ENCODE results near the gene ANKRD12.

Gene ANKRD12

GRCh38 chr18:9172506-9173127 lies 36.0 kb downstream of the ANKRD12 start:
- Histone ChIP-seq H3K36me3 (ENCODE audit: insufficient read depth) (no peaks in the 10 kb centered on the region), H3K27ac (no peak overlapping the region), H3K27me3 (ENCODE audit: insufficient read depth, low read depth) (no peaks in the 10 kb centered on the region), H3K9ac (no peak overlapping the region), H2AFZ (ENCODE audit: low read depth) (no peak overlapping the region), H3K4me1 (ENCODE audit: low read depth, poor library complexity, severe bottlenecking) (peaks cover 39% of the 10 kb centered on the region), H3K4me3 (IDR thresholded peaks at IDR 0.05; ENCODE audit: insufficient read depth, low read depth, low read length) (no peak overlapping the region), H3K79me2 (ENCODE audit: insufficient read depth, low read depth) (peaks cover 94% of the 10 kb centered on the region), H4K20me1 (ENCODE audit: insufficient read depth) (peaks cover 55% of the 10 kb centered on the region), H3K4me2 (no peak overlapping the region)
- TF ChIP-seq CTCF (conservative IDR thresholded peaks at IDR 0.05; ENCODE audit: low read depth, low read length), result no peak

- Histone ChIP-seq H3K79me2 (ENCODE audit: insufficient read depth, low read depth) (peaks cover 95% of the 10 kb centered on the region), H4K20me1 (ENCODE audit: insufficient read depth) (peaks cover 62% of the 10 kb centered on the region), H3K4me1 (ENCODE audit: low read depth, poor library complexity, severe bottlenecking) (peaks cover 34% of the 10 kb centered on the region), H3K27me3 (ENCODE audit: insufficient read depth, low read depth) (no peaks in the 10 kb centered on the region), H3K9ac (no peak overlapping the region), H3K36me3 (ENCODE audit: insufficient read depth) (no peaks in the 10 kb centered on the region), H3K27ac (no peak overlapping the region), H3K4me2 (no peak overlapping the region), H2AFZ (ENCODE audit: low read depth) (no peak overlapping the region), H3K4me3 (IDR thresholded peaks at IDR 0.05; ENCODE audit: insufficient read depth, low read depth, low read length) (no peak overlapping the region)
- TF ChIP-seq CTCF (conservative IDR thresholded peaks at IDR 0.05; ENCODE audit: low read depth, low read length), result no peak
Measured at GRCh38 chr18:9173770-9174233, 37.2 kb downstream of the ANKRD12 start.

- Histone ChIP-seq H3K4me1 (ENCODE audit: low read depth, poor library complexity, severe bottlenecking) (peaks cover 30% of the 10 kb centered on the region), H3K27me3 (ENCODE audit: insufficient read depth, low read depth) (no peaks in the 10 kb centered on the region), H3K36me3 (ENCODE audit: insufficient read depth) (no peaks in the 10 kb centered on the region), H4K20me1 (ENCODE audit: insufficient read depth) (peaks cover 67% of the 10 kb centered on the region), H3K9ac (no peak overlapping the region), H3K27ac (no peak overlapping the region), H3K79me2 (ENCODE audit: insufficient read depth, low read depth) (peaks cover 95% of the 10 kb centered on the region), H2AFZ (ENCODE audit: low read depth) (no peak overlapping the region), H3K4me2 (no peak overlapping the region), H3K4me3 (IDR thresholded peaks at IDR 0.05; ENCODE audit: insufficient read depth, low read depth, low read length) (no peak overlapping the region)
- TF ChIP-seq CTCF (conservative IDR thresholded peaks at IDR 0.05; ENCODE audit: low read depth, low read length), result no peak
Measured at GRCh38 chr18:9174302-9174701, 37.7 kb downstream of the ANKRD12 start.

GRCh38 chr18:9175115-9175514 lies 38.5 kb downstream of the ANKRD12 start:
- Histone ChIP-seq H3K4me2 (no peak overlapping the region), H3K79me2 (ENCODE audit: insufficient read depth, low read depth) (peaks cover 97% of the 10 kb centered on the region), H2AFZ (ENCODE audit: low read depth) (no peak overlapping the region), H3K27ac (no peak overlapping the region), H4K20me1 (ENCODE audit: insufficient read depth) (peaks cover 75% of the 10 kb centered on the region), H3K27me3 (ENCODE audit: insufficient read depth, low read depth) (no peaks in the 10 kb centered on the region), H3K4me1 (ENCODE audit: low read depth, poor library complexity, severe bottlenecking) (peaks cover 30% of the 10 kb centered on the region), H3K36me3 (ENCODE audit: insufficient read depth) (no peaks in the 10 kb centered on the region), H3K4me3 (IDR thresholded peaks at IDR 0.05; ENCODE audit: insufficient read depth, low read depth, low read length) (no peak overlapping the region), H3K9ac (no peak overlapping the region)
- TF ChIP-seq CTCF (conservative IDR thresholded peaks at IDR 0.05; ENCODE audit: low read depth, low read length), result no peak
